GM12878 (cell line): ENCODE measurements around the gene STX4. TPM values are rescaled to one million over a fixed set of nuclear protein-coding genes. Genes with fewer than 3 reads are reported as not detected.

Experiments used
- ATAC-seq: fragments of 200-7000 bp; cut with Tn5 transposase; 3 replicates; pipeline ENCODE4 v1.9.1; 2020; ENCODE audit warnings: mild to moderate bottlenecking, moderate library complexity
- BruUV-seq: library from RNA; stranded (reverse); fragments of 400-500 nt; replicated peaks from 2 replicates; lab custom pipeline; 2021; lab: Mats Ljungman, UMichigan
- CTCF ChIA-PET: fragments of 300-600 bp; sonication (Branson Sonifier 250); formaldehyde crosslinking; extraction: SDS; loops from one replicate; lab custom pipeline; 2021; ENCODE audit warnings: inconsistent platforms; lab: Yijun Ruan, JAX
- POLR2A ChIA-PET: fragments of 350-600 bp; formaldehyde crosslinking; extraction: SDS; loops from one replicate; lab custom pipeline; 2021; ENCODE audit warnings: inconsistent platforms; lab: Charles Lee
- RAD21 ChIA-PET: fragments of 300-600 bp; sonication (Branson Sonifier 250); formaldehyde crosslinking; loops from one replicate; lab custom pipeline; 2023; ENCODE audit warnings: antibody characterized with exemption; ENCODE audit not compliant: unreplicated experiment; lab: Charles Lee
- SMC1A ChIA-PET: fragments of 300-600 bp; sonication (Branson Sonifier 250); formaldehyde crosslinking; loops from one replicate; lab custom pipeline; 2023; ENCODE audit not compliant: unreplicated experiment, uncharacterized antibody; lab: Charles Lee
- DNase-seq: peaks from one replicate; pipeline ENCODE4 v3.0.0-alpha.2; 2011; ENCODE audit warnings: low read depth, low spot score
- FAIRE-seq: peaks from 3 replicates; lab custom pipeline; 2011; peaks lifted over from hg19 to GRCh38; lab: Jason Lieb, UNC
- H2AFZ ChIP-seq: 2 replicates; pipeline ENCODE4 v1.6.0; 2011; ENCODE audit warnings: low read depth, low read length, control low read depth; ENCODE audit not compliant: control insufficient read depth
- H3K27ac ChIP-seq: 2 replicates; pipeline ENCODE4 v1.5.1; 2011; ENCODE audit warnings: control low read depth; ENCODE audit not compliant: control insufficient read depth, insufficient read depth
- H3K27me3 ChIP-seq, 2 experiments: replicated peaks in 1 of 2; 2 replicates each; pipeline versions ENCODE4 v1.6.0 to v1.6.1; 2011; ENCODE audit warnings: low read length in 1 of 2; ENCODE audit not compliant: control insufficient read depth in 2 of 2, insufficient read depth in 2 of 2
- H3K36me3 ChIP-seq, 2 experiments: 2 replicates each; pipeline ENCODE4 v1.5.1; 2011; ENCODE audit warnings: low read length in 1 of 2; ENCODE audit not compliant: control insufficient read depth in 2 of 2, insufficient read depth in 2 of 2
- H3K4me1 ChIP-seq: 2 replicates; pipeline ENCODE4 v1.6.1; 2011; ENCODE audit warnings: mild to moderate bottlenecking, low read length, moderate library complexity, mixed read lengths; ENCODE audit not compliant: control insufficient read depth, insufficient read depth
- H3K4me2 ChIP-seq: 2 replicates; pipeline ENCODE4 v1.6.0; 2011; ENCODE audit warnings: control low read depth; ENCODE audit not compliant: control insufficient read depth, insufficient read depth
- H3K4me3 ChIP-seq: fragments of 200-600 bp; sonication (generic); 2 replicates; pipeline ENCODE4 v1.5.1; 2016
- H3K79me2 ChIP-seq: 2 replicates; pipeline ENCODE4 v1.6.0; 2011; ENCODE audit warnings: low read length; ENCODE audit not compliant: control insufficient read depth, insufficient read depth
- H3K9ac ChIP-seq: 2 replicates; pipeline ENCODE4 v1.8.0; 2011; ENCODE audit warnings: low read length, control low read depth, mixed read lengths; ENCODE audit not compliant: control insufficient read depth, insufficient read depth
- H3K9me3 ChIP-seq: replicated peaks from 3 replicates; pipeline ENCODE4 v1.5.1; 2011; ENCODE audit warnings: mild to moderate bottlenecking, low read length; ENCODE audit not compliant: control insufficient read depth, insufficient read depth
- H4K20me1 ChIP-seq: 2 replicates; pipeline ENCODE4 v1.6.0; 2011; ENCODE audit not compliant: control insufficient read depth, insufficient read depth
- ATF3 ChIP-seq: IDR thresholded peaks from 2 replicates; pipeline ENCODE4 v1.6.1; 2011; ENCODE audit warnings: low read depth, mild to moderate bottlenecking, low read length, moderate library complexity, borderline replicate concordance; ENCODE audit errors: extremely low read depth
- CBX3 ChIP-seq: fragments of 200-600 bp; sonication (generic); IDR thresholded peaks from 2 replicates; pipeline ENCODE4 v1.6.1; 2016; ENCODE audit warnings: low read depth, borderline replicate concordance
- CHD1 ChIP-seq: IDR thresholded peaks from 2 replicates; pipeline ENCODE4 v1.6.1; 2012; ENCODE audit warnings: low read depth, low read length, improper control_type of control experiment
- EGR1 ChIP-seq, 2 experiments: IDR thresholded peaks; 1 replicate in 1 of 2; 2 replicates in 1 of 2; pipeline ENCODE4 v1.6.1; 2011 to 2012; ENCODE audit warnings: low read depth in 2 of 2, low read length in 2 of 2, borderline replicate concordance in 1 of 2, mild to moderate bottlenecking in 1 of 2, moderate library complexity in 1 of 2
- EP300 ChIP-seq, 2 experiments: fragments of 150-350 bp in 1 of 2; IDR thresholded peaks; 2 replicates each; pipeline ENCODE4 v1.6.1; 2011 to 2012; ENCODE audit warnings: low read depth in 2 of 2, low read length in 2 of 2, borderline replicate concordance in 1 of 2, improper control_type of control experiment in 1 of 2, inconsistent platforms in 1 of 2; ENCODE audit not compliant: control insufficient read depth in 1 of 2
- FOS ChIP-seq: IDR thresholded peaks from 3 replicates; pipeline ENCODE4 v1.6.1; 2011; ENCODE audit warnings: borderline replicate concordance; ENCODE audit not compliant: insufficient read length; ENCODE audit errors: extremely low read depth
- FOXK2 ChIP-seq: fragments of 450-650 bp; IDR thresholded peaks from 2 replicates; pipeline ENCODE4 v1.6.1; 2017; ENCODE audit warnings: mild to moderate bottlenecking, moderate library complexity
- GABPA ChIP-seq: IDR thresholded peaks from 2 replicates; pipeline ENCODE4 v1.6.1; 2014; ENCODE audit warnings: antibody characterized with exemption, low read depth, mild to moderate bottlenecking, inconsistent platforms
- GATAD2B ChIP-seq: fragments of 450-650 bp; conservative IDR thresholded peaks from 2 replicates; pipeline ENCODE4 v1.6.1; 2017; ENCODE audit warnings: low read depth, mild to moderate bottlenecking, moderate library complexity
- HSF1 ChIP-seq: fragments of 150-350 bp; IDR thresholded peaks from 2 replicates; pipeline ENCODE4 v1.6.1; 2014; ENCODE audit warnings: mild to moderate bottlenecking, low read depth, low read length
- IKZF2 ChIP-seq, 2 experiments: fragments of 450-650 bp; IDR thresholded peaks; 2 replicates each; pipeline ENCODE4 v1.6.1; 2017; ENCODE audit warnings: mild to moderate bottlenecking in 2 of 2, moderate library complexity in 2 of 2
- JUNB ChIP-seq: IDR thresholded peaks from 2 replicates; pipeline ENCODE4 v1.6.1; 2016; ENCODE audit warnings: antibody characterized with exemption, mild to moderate bottlenecking
- KAT2A ChIP-seq: conservative IDR thresholded peaks from 2 replicates; pipeline ENCODE4 v1.6.1; 2011; ENCODE audit warnings: low read depth, low read length; ENCODE audit not compliant: control insufficient read depth
- MYC ChIP-seq: IDR thresholded peaks from 2 replicates; pipeline ENCODE4 v1.6.1; 2011; ENCODE audit warnings: mild to moderate bottlenecking, low read length, moderate library complexity, inconsistent platforms; ENCODE audit not compliant: insufficient read depth, insufficient replicate concordance, insufficient read length, severe bottlenecking
- PAX8 ChIP-seq: fragments of 450-650 bp; IDR thresholded peaks from 2 replicates; pipeline ENCODE4 v1.6.1; 2017; ENCODE audit warnings: mild to moderate bottlenecking, moderate library complexity
- POLR2AphosphoS5 ChIP-seq: IDR thresholded peaks from 2 replicates; pipeline ENCODE4 v1.6.1; 2011; ENCODE audit warnings: mild to moderate bottlenecking, low read length, inconsistent platforms
- SIN3A ChIP-seq: IDR thresholded peaks from 2 replicates; pipeline ENCODE4 v1.6.1; 2012; ENCODE audit warnings: low read depth, low read length, improper control_type of control experiment
- SMAD5 ChIP-seq: IDR thresholded peaks from 2 replicates; pipeline ENCODE4 v1.6.1; 2016; ENCODE audit warnings: antibody characterized with exemption, low read depth
- SREBF2 ChIP-seq: IDR thresholded peaks from 2 replicates; pipeline ENCODE4 v1.6.1; 2012; ENCODE audit warnings: mild to moderate bottlenecking, low read length
- STAT1 ChIP-seq: fragments of 450-650 bp; conservative IDR thresholded peaks from 2 replicates; pipeline ENCODE4 v1.6.1; 2014; ENCODE audit warnings: antibody characterized with exemption, mild to moderate bottlenecking
- STAT3 ChIP-seq: IDR thresholded peaks from 2 replicates; pipeline ENCODE4 v1.6.1; 2011; ENCODE audit warnings: low read depth, low read length, improper control_type of control experiment
- ZNF24 ChIP-seq: fragments of 450-650 bp; IDR thresholded peaks from 2 replicates; pipeline ENCODE4 v1.6.1; 2017; ENCODE audit warnings: antibody characterized with exemption, mild to moderate bottlenecking
- WGBS: methylation state at CpG from one replicate; pipeline ENCODE4 v1.1.6; 2016; ENCODE audit warnings: low lambda C conversion rate; ENCODE audit not compliant: insufficient replicate concordance, insufficient coverage; ENCODE audit errors: missing lambda C conversion rate; 5-methylcytosine and 5-hydroxymethylcytosine counted together
- in situ Hi-C: fragments of 300-500 bp; cut with MboI; formaldehyde crosslinking; loops from 9 replicates; pipeline ENCODE4 v1.14.3; 2018; ENCODE audit warnings: mixed read lengths
- intact Hi-C: fragments of 100-400 bp; cut with micrococcal nuclease; formaldehyde crosslinking; loops from one replicate; pipeline ENCODE4 v1.14.2; 2022; ENCODE audit not compliant: unreplicated experiment
- polyA plus RNA-seq, 11 experiments: library from polyadenylated mRNA; depleted of rRNA in 4 of 11; unstranded in 6 of 11; stranded (reverse) in 5 of 11; fragments of >200 nt; fragmentation: Nextera tagmentation in 4 of 11; fragmentation: Illumina TruSeq in 1 of 11; extraction: Ambion mirVana in 4 of 11; extraction: Trizol in 1 of 11; gene quantifications; 1 replicate in 1 of 11; 2 replicates in 10 of 11; pipeline versions ENCODE4 v1.2.1 to v1.2.3, GENCODE V29; 2011 to 2016; ENCODE audit warnings: inconsistent platforms in 2 of 11, missing spikeins in 2 of 11, low read depth in 1 of 11
- total RNA-seq, 4 experiments: library from RNA; depleted of rRNA in 3 of 4; stranded (reverse); fragments of >200 nt in 3 of 4; fragmentation: Illumina TruSeq in 1 of 4; extraction: Trizol in 1 of 4; gene quantifications; 2 replicates each; pipeline versions ENCODE4 v1.2.1 to v1.2.3, GENCODE V29; 2013 to 2021

The STX4 gene
- total and polyA plus RNA-seq, 10 of the 15 experiments (the other 5 are each of a cell fraction or from before 2014, with no cell fraction given), result 3.3 to 37.6 (median 22.6) TPM

GRCh38 chr16:31033709-31034492 is 543 bp downstream of the STX4 start (continued):
- TF ChIP-seq GATAD2B (peak; percentile 59; the same call in 1 of the 2 replicates), IKZF2 (IDR thresholded peaks at IDR 0.05) (peak; percentile 39 to 52; a peak in 2 of 4 replicates), POLR2AphosphoS5 (peak; percentile 29; the same call in 1 of the 2 replicates), CBX3 (no peak), STAT3 (no peak), MYC (no peak), ZNF24 (no peak), SREBF2 (no peak), SMAD5 (no peak), CHD1 (no peak), SIN3A (0 out of 2 replicates have a peak, but pooled peaks have one; percentile 41), HSF1 (no peak)
- TF ChIP-seq, all 136 proteins: peak for 19

GRCh38 chr16:31036691-31037090 is 3.3 kb downstream of the STX4 start:
- no peak overlapping the region for H3K9ac ChIP-seq
- in situ Hi-C loops, result no loop called here
- no peak overlapping the region for H2AFZ ChIP-seq
- no TSS peak for BruUV-seq
- ATAC-seq (no peak), DNase-seq (no peak), FAIRE-seq (no peak)
- H3K4me2 ChIP-seq, result no peak overlapping the region
- ChIA-PET RAD21 (no interaction called here), SMC1A (no interaction called here), CTCF (no interaction called here), POLR2A (interaction anchor here (0.5 kb wide), 1 partner anchor 21 kb away, joined by 5 read pairs; no protein-coding TSS in a partner anchor)
- H3K27ac ChIP-seq, result no peak overlapping the region
- H3K4me1 ChIP-seq, result no peaks in the 10 kb centered on the region; the same call in 1 of the 2 replicates
- no peaks in the 10 kb centered on the region for H4K20me1 ChIP-seq
- WGBS, result 77% methylated on average over 2 of the region's 2 CpGs
- H3K36me3 ChIP-seq, result peaks cover 1 to 14% of the 10 kb centered on the region in 2 experiments; a peak in 3 of 4 replicates
- H3K9me3 ChIP-seq, result no peaks in the 10 kb centered on the region
- no peaks in the 10 kb centered on the region for H3K27me3 ChIP-seq
- H3K79me2 ChIP-seq, result peaks cover 7% of the 10 kb centered on the region
- no peak overlapping the region for H3K4me3 ChIP-seq
- intact Hi-C loops, result no loop called here
- TF ChIP-seq FOS (no peak), JUNB (no peak), PAX8 (no peak), STAT1 (no peak), ATF3 (no peak), KAT2A (no peak), EP300 (IDR thresholded peaks at IDR 0.05; ENCODE audit: borderline replicate concordance in 1 of 2, control insufficient read depth in 1 of 2, low read depth in 2 of 2, low read length in 2 of 2) (no peak), FOXK2 (no peak), EGR1 (IDR thresholded peaks at IDR 0.05; ENCODE audit: borderline replicate concordance in 1 of 2, low read depth in 2 of 2, low read length in 2 of 2) (no peak), GABPA (no peak)
